Measurements from ENCODE around the gene LRRC1. TPM values are rescaled to one million over a fixed set of nuclear protein-coding genes. Genes with fewer than 3 reads are reported as not detected.

Gene LRRC1
- total and polyA plus RNA-seq, 2 experiments from 2014 or later = 11.3 to 16.6 TPM

DNA sequence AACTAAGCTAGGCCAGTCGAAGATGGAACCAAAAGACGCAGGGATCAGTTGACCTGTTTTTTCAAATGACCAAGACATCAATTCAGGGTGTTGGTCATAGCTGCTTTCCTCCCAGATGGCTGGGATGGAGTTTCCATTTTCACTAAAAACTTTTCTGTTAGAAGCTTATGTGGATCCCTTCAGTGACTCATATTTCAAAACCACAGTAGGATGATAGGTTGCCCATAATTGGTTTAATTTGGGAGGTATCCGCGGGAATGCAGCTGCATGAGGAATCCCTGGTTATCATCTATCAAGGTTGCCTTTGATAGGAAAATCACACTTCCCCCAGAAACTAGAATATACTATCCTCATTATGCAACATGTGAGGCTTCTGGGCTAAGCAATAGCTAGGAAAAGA is 165.5 kb downstream of the LRRC1 start (continued):
- TF ChIP-seq ZNF462 (CRISPR knock-in tag; IDR thresholded peaks at IDR 0.05) (no peak), POLR2AphosphoS5 (IDR thresholded peaks at IDR 0.05; ENCODE audit: low read depth) (no peak)

- Histone ChIP-seq H3K4me3 (no peak overlapping the region), H3K9me2 (ENCODE audit: insufficient read depth) (no peaks in the 10 kb centered on the region), H3K27ac (ENCODE audit: low read depth) (peak overlapping the region; percentile 61; the same call in 1 of the 2 replicates), H2AFZ (no peak overlapping the region), H3K4me2 (no peak overlapping the region), H3K79me2 (replicated peaks; ENCODE audit: insufficient read depth) (no peaks in the 10 kb centered on the region), H4K20me1 (replicated peaks; ENCODE audit: insufficient read depth) (no peaks in the 10 kb centered on the region), H3K4me1 (ENCODE audit: insufficient read depth) (no peaks in the 10 kb centered on the region), H3F3A (replicated peaks; ENCODE audit: low read depth) (no peaks in the 10 kb centered on the region), H3K27me3 (ENCODE audit: insufficient read depth) (no peaks in the 10 kb centered on the region), H3K36me3 (ENCODE audit: insufficient read depth) (no peaks in the 10 kb centered on the region)
- ATAC-seq = peak; percentile 94
- peaks cover 11% of the 10 kb centered on the region for H3K4me1 Mint-ChIP-seq
- DNase-seq (ENCODE audit: low spot score) = peak; percentile 76
- H3K27ac Mint-ChIP-seq = peak overlapping the region; percentile 70
- H3K27me3 Mint-ChIP-seq (ENCODE audit: insufficient read depth, low read depth, poor library complexity) = no peaks in the 10 kb centered on the region
- H3K4me3 Mint-ChIP-seq = no peak overlapping the region
- H3K9me3 Mint-ChIP-seq = no peaks in the 10 kb centered on the region; the same call in 2 of the 3 replicates
- no peaks in the 10 kb centered on the region for H3K36me3 Mint-ChIP-seq (ENCODE audit: low read depth)
- no peak for TF ChIP-seq EZH2 (IDR thresholded peaks at IDR 0.05; ENCODE audit: low read depth, unreplicated experiment)
- TF ChIP-seq CREB1 (CRISPR knock-in tag; IDR thresholded peaks at IDR 0.05; ENCODE audit: low read depth) = peak; percentile 48
- peak; percentile 34; the same call in 1 of the 2 replicates for TF ChIP-seq ZNF462 (CRISPR knock-in tag; IDR thresholded peaks at IDR 0.05)
Measured at GRCh38 chr6:53961679-53962370, 167.0 kb downstream of the LRRC1 start.
